H9 (cell line): Measurements from ENCODE around the gene WIPF2. TPM values are rescaled to one million over a fixed set of nuclear protein-coding genes. Genes with fewer than 3 reads are reported as not detected.

Experiments used
- DNase-seq: peaks from one replicate; pipeline ENCODE4 v3.0.0-alpha.2; 2017
- H2AFZ ChIP-seq: one replicate; pipeline ENCODE4 v1.6.1; 2013; ENCODE audit warnings: mild to moderate bottlenecking, low read length, control low read depth, moderate library complexity
- H2AK5ac ChIP-seq: 2 replicates; pipeline ENCODE4 v1.6.1; 2013; ENCODE audit warnings: low read length, control low read depth, mixed read lengths; ENCODE audit not compliant: insufficient read length
- H2BK120ac ChIP-seq: one replicate; pipeline ENCODE4 v1.6.1; 2013; ENCODE audit warnings: low read depth, mild to moderate bottlenecking, low read length, control low read depth, inconsistent platforms; ENCODE audit not compliant: poor library complexity, severe bottlenecking
- H2BK12ac ChIP-seq: 2 replicates; pipeline ENCODE4 v1.6.1; 2013; ENCODE audit warnings: low read length, control low read depth, mixed read lengths, low read depth; ENCODE audit not compliant: insufficient read length
- H2BK15ac ChIP-seq: 2 replicates; pipeline ENCODE4 v1.6.1; 2013; ENCODE audit warnings: low read depth, low read length, control low read depth
- H2BK20ac ChIP-seq: one replicate; pipeline ENCODE4 v1.6.1; 2013; ENCODE audit warnings: low read depth, mild to moderate bottlenecking, low read length, control low read depth, inconsistent platforms; ENCODE audit not compliant: poor library complexity, severe bottlenecking
- H2BK5ac ChIP-seq: 2 replicates; pipeline ENCODE4 v1.6.1; 2013; ENCODE audit warnings: low read length, control low read depth, mixed read lengths; ENCODE audit not compliant: insufficient read length
- H3K14ac ChIP-seq: 2 replicates; pipeline ENCODE4 v1.6.1; 2013; ENCODE audit warnings: low read length, control low read depth; ENCODE audit not compliant: insufficient read depth
- H3K18ac ChIP-seq: 2 replicates; pipeline ENCODE4 v1.6.1; 2013; ENCODE audit warnings: low read depth, mild to moderate bottlenecking, mixed read lengths, low read length, control low read depth; ENCODE audit not compliant: insufficient read length
- H3K23ac ChIP-seq: 2 replicates; pipeline ENCODE4 v1.6.1; 2013; ENCODE audit warnings: low read length, control low read depth, mixed read lengths, low read depth; ENCODE audit not compliant: insufficient read length
- H3K23me2 ChIP-seq: 2 replicates; pipeline ENCODE4 v1.6.1; 2013; ENCODE audit warnings: low read depth, mild to moderate bottlenecking, mixed read lengths, low read length, control low read depth; ENCODE audit not compliant: insufficient read length, poor library complexity, severe bottlenecking
- H3K27ac ChIP-seq: 2 replicates; pipeline ENCODE4 v1.5.1; 2013; ENCODE audit warnings: low read length, control low read depth, mixed read lengths, low read depth; ENCODE audit not compliant: insufficient read length
- H3K27me3 ChIP-seq: 2 replicates; pipeline ENCODE4 v1.6.1; 2013; ENCODE audit warnings: low read length, control low read depth, inconsistent platforms; ENCODE audit not compliant: insufficient read depth
- H3K4ac ChIP-seq: 2 replicates; pipeline ENCODE4 v1.6.1; 2013; ENCODE audit warnings: low read depth, mild to moderate bottlenecking, control low read depth, inconsistent platforms, low read length, moderate library complexity
- H3K4me1 ChIP-seq: 2 replicates; pipeline ENCODE4 v1.6.1; 2013; ENCODE audit warnings: low read length, control low read depth, inconsistent platforms; ENCODE audit not compliant: insufficient read depth
- H3K4me2 ChIP-seq: 2 replicates; pipeline ENCODE4 v1.6.1; 2013; ENCODE audit warnings: low read length, control low read depth, mixed read lengths; ENCODE audit not compliant: insufficient read length, insufficient read depth
- H3K56ac ChIP-seq: 2 replicates; pipeline ENCODE4 v1.6.1; 2013; ENCODE audit warnings: low read depth, mild to moderate bottlenecking, mixed read lengths, low read length, control low read depth; ENCODE audit not compliant: insufficient read length
- H3K79me1 ChIP-seq: 2 replicates; pipeline ENCODE4 v1.6.1; 2013; ENCODE audit warnings: low read depth, mild to moderate bottlenecking, moderate library complexity, low read length, control low read depth, inconsistent platforms; ENCODE audit not compliant: insufficient read depth, poor library complexity, severe bottlenecking
- H3K79me2 ChIP-seq: 2 replicates; pipeline ENCODE4 v1.6.1; 2013; ENCODE audit warnings: low read length, control low read depth, inconsistent platforms; ENCODE audit not compliant: insufficient read depth
- H3K9ac ChIP-seq: 2 replicates; pipeline ENCODE4 v1.6.1; 2013; ENCODE audit warnings: low read length, control low read depth, mixed read lengths; ENCODE audit not compliant: insufficient read length; ENCODE audit errors: extremely low read depth
- H3K9me3 ChIP-seq: one replicate; pipeline ENCODE4 v1.6.1; 2013; ENCODE audit warnings: low read depth, low read length, inconsistent platforms; ENCODE audit not compliant: control insufficient read depth
- H3T11ph ChIP-seq: one replicate; pipeline ENCODE4 v1.6.1; 2013; ENCODE audit warnings: mild to moderate bottlenecking, low read length, control low read depth, inconsistent platforms
- H4K20me1 ChIP-seq: one replicate; pipeline ENCODE4 v1.6.1; 2013; ENCODE audit not compliant: control insufficient read depth, insufficient read length, insufficient read depth
- H4K5ac ChIP-seq: 2 replicates; pipeline ENCODE4 v1.6.1; 2013; ENCODE audit warnings: low read depth, mild to moderate bottlenecking, mixed read lengths, low read length, control low read depth; ENCODE audit not compliant: insufficient read length
- H4K8ac ChIP-seq: replicated peaks from 2 replicates; pipeline ENCODE4 v1.6.1; 2013; ENCODE audit warnings: low read length, control low read depth, mixed read lengths, low read depth; ENCODE audit not compliant: insufficient read length
- H4K91ac ChIP-seq: 2 replicates; pipeline ENCODE4 v1.6.1; 2013; ENCODE audit warnings: low read depth, mild to moderate bottlenecking, moderate library complexity, mixed read lengths, low read length, control low read depth; ENCODE audit not compliant: insufficient read length
- H3K27ac Mint-ChIP-seq, 3 experiments: 2 replicates in 2 of 3; 3 replicates in 1 of 3; pipeline ENCODE4 v1.8.0; 2020 to 2021; ENCODE audit warnings: mixed read lengths in 3 of 3, mild to moderate bottlenecking in 1 of 3, moderate library complexity in 1 of 3
- H3K27me3 Mint-ChIP-seq: 2 replicates; pipeline ENCODE4 v1.8.0; 2021; ENCODE audit warnings: low read depth, mild to moderate bottlenecking, moderate library complexity, mixed read lengths
- H3K36me3 Mint-ChIP-seq, 3 experiments: 2 replicates in 2 of 3; 3 replicates in 1 of 3; pipeline ENCODE4 v1.8.0; 2020 to 2021; ENCODE audit warnings: low read depth in 3 of 3, mixed read lengths in 3 of 3; ENCODE audit not compliant: insufficient read depth in 1 of 3
- H3K4me1 Mint-ChIP-seq, 2 experiments: 2 replicates each; pipeline ENCODE4 v1.8.0; 2020; ENCODE audit warnings: mixed read lengths in 2 of 2
- H3K4me3 Mint-ChIP-seq, 2 experiments: 2 replicates in 1 of 2; 3 replicates in 1 of 2; pipeline ENCODE4 v1.8.0; 2020 to 2021; ENCODE audit warnings: mild to moderate bottlenecking in 2 of 2, mixed read lengths in 2 of 2, moderate library complexity in 1 of 2
- H3K9me3 Mint-ChIP-seq, 2 experiments: 2 replicates in 1 of 2; 3 replicates in 1 of 2; pipeline ENCODE4 v1.8.0; 2020; ENCODE audit warnings: mild to moderate bottlenecking in 2 of 2, mixed read lengths in 2 of 2, moderate library complexity in 1 of 2
- CTCF ChIP-seq: fragments of 200-600 bp; sonication (generic); conservative IDR thresholded peaks from 3 replicates; pipeline ENCODE4 v1.8.0; 2021; ENCODE audit warnings: antibody characterized with exemption, mild to moderate bottlenecking
- whole genome bisulfite sequencing: extraction: QIAGEN DNeasy Blood & Tissue Kit; methylation state at CpG from one replicate; pipeline ENCODE4 v1.1.7; 2013; ENCODE audit warnings: missing lambda C conversion rate, low lambda C conversion rate, mixed read lengths; ENCODE audit not compliant: insufficient read length; ENCODE audit errors: extremely low coverage; 5-methylcytosine and 5-hydroxymethylcytosine counted together
- total RNA-seq: library from RNA; stranded (reverse); gene quantifications from 2 replicates; pipeline ENCODE4 v1.2.1, GENCODE V29; 2021

The WIPF2 gene
- total RNA-seq, 1 experiment from 2014 or later: 24.2 TPM

- Histone ChIP-seq H2BK120ac (no peak overlapping the region), H3K14ac (no peak overlapping the region), H4K5ac (no peak overlapping the region), H3K27ac (no peak overlapping the region), H3K56ac (no peak overlapping the region), H4K20me1 (peaks cover 4% of the 10 kb centered on the region), H3K79me1 (no peaks in the 10 kb centered on the region), H3K9ac (no peak overlapping the region), H3K4ac (no peak overlapping the region), H3K79me2 (no peaks in the 10 kb centered on the region), H3K23me2 (peaks cover 12% of the 10 kb centered on the region), H3K4me2 (no peak overlapping the region), H3K4me1 (peaks cover 16% of the 10 kb centered on the region; the same call in 1 of the 2 replicates), H2BK12ac (no peak overlapping the region), H4K91ac (no peak overlapping the region), H2BK15ac (no peak overlapping the region), H2AFZ (no peak overlapping the region), H3K27me3 (no peaks in the 10 kb centered on the region; the same call in 1 of the 2 replicates), H2BK5ac (no peak overlapping the region), H3K18ac (no peak overlapping the region), H3K23ac (no peak overlapping the region), H4K8ac (no peak overlapping the region), H2BK20ac (no peak overlapping the region), H2AK5ac (no peak overlapping the region), H3T11ph (no peak overlapping the region), H3K9me3 (no peaks in the 10 kb centered on the region)
- no peak for TF ChIP-seq CTCF
- no peak overlapping the region; a peak in 1 of 7 replicates for H3K27ac Mint-ChIP-seq
- no peaks in the 10 kb centered on the region for H3K9me3 Mint-ChIP-seq
- H3K4me3 Mint-ChIP-seq: no peak overlapping the region
- H3K27me3 Mint-ChIP-seq: peaks cover 39% of the 10 kb centered on the region
- no peak for DNase-seq
- H3K4me1 Mint-ChIP-seq: peaks cover 41 to 49% of the 10 kb centered on the region in 2 experiments
- H3K36me3 Mint-ChIP-seq: no peaks in the 10 kb centered on the region
- WGBS: no CpG with 5 or more reads among the region's 2 CpGs
These were observed 92.5 kb downstream of the WIPF2 start for GRCh38 chr17:40311575-40311974.
